Epithelial cell of esophagus (primary cell): ENCODE measurements around the gene PREX1.

ENCODE experiments used
- DNase-seq: peaks from one replicate; pipeline ENCODE4 v3.0.0; 2010; ENCODE audit warnings: low read depth
- H3K4me3 ChIP-seq: 2 replicates; pipeline ENCODE4 v1.5.1; 2011; ENCODE audit warnings: mild to moderate bottlenecking, low read length, control low read depth
- TF ChIP-seq, protein P1 (sequence below): IDR thresholded peaks from 2 replicates; pipeline ENCODE4 v1.5.1; 2011; ENCODE audit warnings: low read depth, mild to moderate bottlenecking, low read length, control low read depth, inconsistent platforms; ENCODE audit not compliant: insufficient read depth; ENCODE audit errors: missing control alignments

PREX1 gene

DNA sequence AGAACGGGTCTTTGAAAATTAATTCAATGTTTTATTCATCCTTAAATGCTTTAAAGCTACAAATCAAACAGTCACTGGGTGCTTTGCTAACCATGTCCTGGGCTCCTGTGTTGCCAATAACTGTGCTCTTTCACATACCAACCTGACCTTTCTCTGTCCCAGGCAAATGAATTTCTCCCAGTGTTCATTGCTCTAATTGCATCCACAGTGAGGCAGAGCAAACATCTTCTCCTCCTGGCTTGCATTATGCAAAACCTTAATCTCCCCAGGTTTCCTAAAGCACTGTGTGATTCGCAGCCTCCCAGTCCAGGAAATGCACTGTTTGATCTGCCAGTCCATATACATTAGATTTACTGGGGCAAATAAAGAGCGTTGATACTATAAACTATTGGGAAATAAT lies 219.0 kb downstream of the PREX1 start:
- TF ChIP-seq, protein P1, sequence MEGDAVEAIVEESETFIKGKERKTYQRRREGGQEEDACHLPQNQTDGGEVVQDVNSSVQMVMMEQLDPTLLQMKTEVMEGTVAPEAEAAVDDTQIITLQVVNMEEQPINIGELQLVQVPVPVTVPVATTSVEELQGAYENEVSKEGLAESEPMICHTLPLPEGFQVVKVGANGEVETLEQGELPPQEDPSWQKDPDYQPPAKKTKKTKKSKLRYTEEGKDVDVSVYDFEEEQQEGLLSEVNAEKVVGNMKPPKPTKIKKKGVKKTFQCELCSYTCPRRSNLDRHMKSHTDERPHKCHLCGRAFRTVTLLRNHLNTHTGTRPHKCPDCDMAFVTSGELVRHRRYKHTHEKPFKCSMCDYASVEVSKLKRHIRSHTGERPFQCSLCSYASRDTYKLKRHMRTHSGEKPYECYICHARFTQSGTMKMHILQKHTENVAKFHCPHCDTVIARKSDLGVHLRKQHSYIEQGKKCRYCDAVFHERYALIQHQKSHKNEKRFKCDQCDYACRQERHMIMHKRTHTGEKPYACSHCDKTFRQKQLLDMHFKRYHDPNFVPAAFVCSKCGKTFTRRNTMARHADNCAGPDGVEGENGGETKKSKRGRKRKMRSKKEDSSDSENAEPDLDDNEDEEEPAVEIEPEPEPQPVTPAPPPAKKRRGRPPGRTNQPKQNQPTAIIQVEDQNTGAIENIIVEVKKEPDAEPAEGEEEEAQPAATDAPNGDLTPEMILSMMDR: no peak
- no peak overlapping the region for H3K4me3 ChIP-seq
- DNase-seq: no peak

DNA sequence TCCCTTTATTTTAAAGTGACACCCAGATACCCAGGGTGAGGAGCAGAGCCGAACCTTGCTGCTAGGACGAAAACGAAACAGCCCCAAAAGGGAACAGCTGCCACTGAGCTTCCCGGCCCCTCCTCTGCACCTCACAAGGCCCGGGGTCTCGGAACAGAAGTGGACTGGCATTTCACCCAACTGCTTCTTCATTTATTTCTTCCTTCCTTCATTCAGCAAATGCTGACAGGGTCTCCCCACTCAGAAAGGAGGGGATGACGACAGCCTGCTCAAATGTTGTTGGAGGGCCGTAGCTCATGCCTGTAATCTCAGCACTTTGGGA lies 220.3 kb downstream of the PREX1 start:
- H3K4me3 ChIP-seq: no peak overlapping the region
- TF ChIP-seq, protein P1: no peak
- no peak for DNase-seq

DNA sequence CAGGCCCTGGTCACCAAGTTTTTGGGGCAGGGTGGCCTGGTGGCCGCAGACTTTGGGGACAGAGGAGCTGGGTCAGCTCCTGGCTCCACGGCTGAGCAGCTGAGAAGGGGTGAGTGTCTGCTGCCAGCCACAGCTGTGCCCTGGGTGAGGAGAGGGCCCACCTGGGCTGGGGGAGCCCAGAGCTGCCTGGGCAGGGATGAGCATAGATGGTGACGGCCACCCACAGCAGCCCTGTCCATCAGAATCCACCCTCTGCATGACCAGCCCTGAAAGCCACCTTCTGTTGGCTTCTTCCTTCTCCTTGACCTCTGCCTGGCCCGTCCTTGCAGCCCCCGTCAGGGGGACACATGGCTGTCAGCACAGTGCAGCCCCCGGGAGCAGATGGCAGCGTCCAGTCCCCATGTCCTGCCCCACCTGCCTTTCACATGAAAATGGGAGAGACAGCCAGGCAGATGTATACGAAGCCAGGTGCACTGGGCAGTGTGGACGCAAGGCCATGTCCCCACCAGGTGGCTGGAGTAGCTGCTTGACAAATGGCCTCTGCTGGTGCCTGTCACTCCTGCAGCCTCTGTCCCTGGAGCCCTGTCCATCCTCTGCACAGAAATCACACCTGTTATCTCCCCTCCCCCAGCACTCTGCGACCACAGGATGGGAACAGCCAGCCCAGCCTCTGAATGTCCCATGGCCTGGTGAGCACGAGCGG lies 220.8 kb downstream of the PREX1 start:
- DNase-seq: no peak
- H3K4me3 ChIP-seq: no peak overlapping the region
- TF ChIP-seq, protein P1: no peak

DNA sequence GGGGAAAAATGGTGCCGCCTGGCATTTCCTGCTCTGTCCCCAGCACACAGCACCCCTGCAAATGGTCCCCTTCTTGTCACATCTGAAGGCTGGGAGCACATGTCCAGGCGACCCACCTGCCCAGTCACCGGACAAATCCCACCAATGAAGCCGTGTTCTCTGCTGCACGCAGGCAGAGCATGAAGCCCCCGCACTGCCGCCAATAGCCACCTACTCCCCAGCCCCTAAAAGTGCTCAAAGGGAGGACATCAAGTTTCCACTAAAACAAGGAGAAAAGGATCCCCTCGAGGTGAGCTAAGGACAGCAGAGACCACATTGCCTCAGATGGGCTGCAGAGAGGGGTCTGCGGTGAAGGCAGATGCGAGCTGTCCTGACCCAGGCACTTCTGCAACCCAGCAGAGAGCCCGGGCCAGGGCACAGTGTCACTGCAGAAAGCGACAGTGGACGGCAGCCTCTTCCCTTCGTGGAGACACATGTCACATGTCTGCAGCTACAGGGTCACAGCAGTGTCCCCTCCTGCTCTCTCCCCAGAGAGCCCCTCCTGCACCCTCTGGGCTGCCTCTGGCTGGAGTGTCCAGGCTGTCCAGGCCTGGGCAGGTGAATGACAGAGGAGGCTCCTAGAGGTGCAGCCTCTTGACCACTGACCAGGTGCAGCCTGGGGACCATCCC lies 221.5 kb downstream of the PREX1 start:
- no peak for DNase-seq
- H3K4me3 ChIP-seq: no peak overlapping the region
- TF ChIP-seq, protein P1: no peak

DNA sequence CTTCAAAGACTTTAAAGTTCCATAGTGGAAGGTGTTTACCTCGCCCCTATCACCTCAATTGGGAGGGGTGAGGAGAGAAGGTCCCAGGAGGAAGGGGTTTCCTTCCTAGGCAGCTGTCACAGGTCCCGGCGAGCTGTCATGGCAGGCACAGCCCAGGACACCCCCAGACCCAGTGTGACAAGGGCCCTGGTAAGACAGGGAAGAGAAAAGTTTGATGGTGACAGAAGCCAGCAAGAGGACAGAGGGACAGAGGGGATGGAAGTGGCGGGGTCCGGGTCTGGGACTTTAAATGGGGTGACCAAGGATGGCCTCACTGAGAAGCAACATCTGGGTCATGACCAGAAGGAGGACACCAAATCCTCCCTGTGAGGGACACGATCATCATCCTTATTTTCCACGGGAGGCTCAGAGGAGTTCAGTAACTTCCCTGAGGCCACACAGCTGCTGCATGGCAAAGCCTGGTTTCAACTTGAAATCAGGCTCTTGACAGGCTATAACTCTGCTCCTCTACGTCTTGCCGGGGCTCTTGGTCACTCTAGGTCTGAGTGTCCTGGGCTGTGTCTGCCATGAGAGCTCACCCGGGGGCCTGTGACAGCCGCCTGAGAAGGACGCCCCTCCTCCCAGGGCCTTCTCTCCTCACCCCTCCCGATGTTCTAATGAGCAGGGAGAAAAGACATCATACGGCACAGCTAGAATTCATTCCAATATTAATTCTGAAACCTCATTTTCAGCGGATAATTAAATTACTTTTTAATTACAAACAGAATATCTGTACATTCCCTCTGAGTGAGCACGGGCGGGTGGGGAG lies 222.2 kb downstream of the PREX1 start:
- no peak for DNase-seq
- no peak overlapping the region for H3K4me3 ChIP-seq
- TF ChIP-seq, protein P1: no peak

DNA sequence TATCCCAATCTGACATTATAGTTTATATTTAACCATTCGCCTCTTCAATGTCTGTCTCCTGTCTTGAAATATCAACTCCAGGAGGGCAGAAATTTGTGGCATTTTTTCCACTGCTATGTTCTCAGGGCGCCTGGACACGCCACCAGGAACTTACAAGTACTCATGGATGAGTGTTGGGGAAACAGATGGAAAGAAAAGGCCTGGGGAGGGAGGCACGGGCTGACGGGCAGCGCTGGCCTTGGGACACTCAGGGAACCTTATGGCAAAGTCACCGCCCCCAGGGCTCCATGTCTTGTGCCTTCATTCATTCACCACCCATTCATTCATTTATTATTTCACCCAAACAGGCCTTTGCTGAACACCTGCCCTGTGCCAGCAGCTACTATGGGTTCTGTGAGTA lies 222.9 kb downstream of the PREX1 start:
- no peak for DNase-seq
- TF ChIP-seq, protein P1: no peak
- H3K4me3 ChIP-seq: no peak overlapping the region
